GM13976 (cell line): ENCODE data around the gene WWC1.
A peak's percentile ranks its signal among the peaks of the same experiment; 100 is the strongest.

Source experiments
- DNase-seq: peaks from one replicate; pipeline ENCODE4 v3.0.0; 2012; ENCODE audit warnings: low spot score
- in situ Hi-C: fragments of 300-500 bp; cut with MboI; formaldehyde crosslinking; loops from one replicate; pipeline ENCODE4 v1.12.0; 2022; ENCODE audit warnings: low sequenced_read_pairs, mixed read lengths, inconsistent platforms; ENCODE audit not compliant: unreplicated experiment
- TF ChIP-seq, protein P1 (sequence below): IDR thresholded peaks from 2 replicates; pipeline ENCODE4 v1.5.1; 2012; ENCODE audit warnings: borderline replicate concordance, mild to moderate bottlenecking; ENCODE audit not compliant: insufficient read depth; ENCODE audit errors: extremely low read depth, missing control alignments, control extremely low read depth

Gene WWC1

DNA sequence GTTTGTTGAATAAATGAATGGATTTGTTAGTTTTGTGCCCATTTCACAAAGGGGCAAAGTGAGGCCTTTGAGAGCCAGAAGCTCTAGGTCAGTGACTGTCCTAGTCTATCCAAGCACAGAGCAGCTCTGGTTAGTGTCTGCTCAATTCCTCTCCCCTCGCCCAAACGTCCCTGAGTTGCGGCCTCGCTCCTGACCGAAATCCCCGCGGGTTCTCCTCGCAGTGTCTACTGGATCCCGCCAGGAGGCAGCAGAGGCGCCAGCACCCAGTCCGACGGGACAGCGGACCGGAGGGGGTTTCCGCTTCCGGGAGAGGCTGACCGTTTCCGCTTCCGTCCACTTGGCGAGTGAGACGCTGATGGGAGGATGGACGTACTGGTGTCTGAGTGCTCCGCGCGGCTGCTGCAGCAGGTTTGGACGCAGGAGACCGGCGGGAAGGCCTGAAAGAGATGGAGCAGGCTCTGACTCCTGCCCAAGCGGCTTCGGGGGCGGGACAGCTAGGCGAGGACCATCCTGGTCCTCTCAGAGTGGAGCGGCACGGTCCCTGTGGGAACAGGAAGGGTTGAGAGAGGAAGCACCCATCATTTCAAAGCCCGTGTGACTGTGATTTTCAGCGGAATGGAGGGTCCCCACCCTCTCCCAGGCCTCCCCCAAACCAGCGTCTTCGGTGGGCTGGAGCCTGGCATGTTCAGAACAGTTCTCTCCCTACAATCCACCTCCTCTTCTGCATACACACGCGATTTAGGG, 194.9 kb downstream of the WWC1 start, which contains the start of gene RARS1:
RARS1 (plus strand) TSS at position 336 of the 744 bp plus-strand sequence; CDS start at position 364, 28 bp downstream.
- TF ChIP-seq, protein P1, sequence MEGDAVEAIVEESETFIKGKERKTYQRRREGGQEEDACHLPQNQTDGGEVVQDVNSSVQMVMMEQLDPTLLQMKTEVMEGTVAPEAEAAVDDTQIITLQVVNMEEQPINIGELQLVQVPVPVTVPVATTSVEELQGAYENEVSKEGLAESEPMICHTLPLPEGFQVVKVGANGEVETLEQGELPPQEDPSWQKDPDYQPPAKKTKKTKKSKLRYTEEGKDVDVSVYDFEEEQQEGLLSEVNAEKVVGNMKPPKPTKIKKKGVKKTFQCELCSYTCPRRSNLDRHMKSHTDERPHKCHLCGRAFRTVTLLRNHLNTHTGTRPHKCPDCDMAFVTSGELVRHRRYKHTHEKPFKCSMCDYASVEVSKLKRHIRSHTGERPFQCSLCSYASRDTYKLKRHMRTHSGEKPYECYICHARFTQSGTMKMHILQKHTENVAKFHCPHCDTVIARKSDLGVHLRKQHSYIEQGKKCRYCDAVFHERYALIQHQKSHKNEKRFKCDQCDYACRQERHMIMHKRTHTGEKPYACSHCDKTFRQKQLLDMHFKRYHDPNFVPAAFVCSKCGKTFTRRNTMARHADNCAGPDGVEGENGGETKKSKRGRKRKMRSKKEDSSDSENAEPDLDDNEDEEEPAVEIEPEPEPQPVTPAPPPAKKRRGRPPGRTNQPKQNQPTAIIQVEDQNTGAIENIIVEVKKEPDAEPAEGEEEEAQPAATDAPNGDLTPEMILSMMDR, result peak; percentile 95
- in situ Hi-C loops, result no loop called here
- DNase-seq, result peak; percentile 96

DNA sequence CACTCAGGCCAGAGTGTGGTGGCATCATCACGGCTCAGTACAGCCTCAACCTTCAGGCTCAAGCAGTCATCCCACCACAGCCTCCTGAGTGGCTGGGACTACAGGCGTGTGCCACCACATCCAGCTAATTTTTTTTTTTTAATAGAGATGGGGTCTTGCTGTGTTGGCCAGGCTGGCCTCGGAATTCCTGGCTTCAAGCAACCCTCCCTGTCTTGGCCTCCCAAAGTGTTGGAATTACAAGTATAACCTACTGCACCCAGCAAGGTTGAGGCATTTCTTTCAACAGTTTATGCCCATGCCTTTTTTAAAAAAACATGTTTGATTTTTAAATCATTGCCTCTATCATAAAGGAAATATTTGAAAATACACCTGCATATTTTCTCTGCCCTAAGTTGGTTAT, 197.6 kb downstream of the WWC1 start:
- TF ChIP-seq, protein P1, result no peak
- DNase-seq, result no peak
- in situ Hi-C loops, result no loop called here

DNA sequence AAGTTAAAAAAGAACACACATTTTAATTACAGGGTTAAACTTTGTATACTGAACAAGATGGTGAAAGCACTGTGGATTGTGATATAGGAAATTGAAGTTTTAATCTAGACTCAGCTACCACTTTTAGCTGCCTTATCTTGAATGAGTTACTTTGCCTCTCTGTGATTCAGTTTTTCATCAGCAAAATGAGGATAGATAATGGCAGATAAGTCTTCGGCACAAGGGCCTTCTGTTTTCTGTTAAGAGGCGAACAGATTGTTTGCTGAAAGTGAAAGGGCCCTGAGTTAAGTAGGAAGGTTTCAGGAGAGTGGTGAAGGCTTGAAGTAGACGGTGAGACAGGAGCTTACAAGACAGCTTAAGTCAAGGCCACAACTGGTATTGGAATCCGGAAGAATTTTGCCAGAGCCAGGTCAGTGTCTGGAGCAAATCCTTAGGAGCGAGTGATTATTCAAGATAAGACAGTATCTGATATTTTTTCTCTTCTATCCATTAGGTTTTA, 202.7 kb downstream of the WWC1 start:
- no peak for DNase-seq
- in situ Hi-C loops, result no loop called here
- TF ChIP-seq, protein P1, result no peak

DNA sequence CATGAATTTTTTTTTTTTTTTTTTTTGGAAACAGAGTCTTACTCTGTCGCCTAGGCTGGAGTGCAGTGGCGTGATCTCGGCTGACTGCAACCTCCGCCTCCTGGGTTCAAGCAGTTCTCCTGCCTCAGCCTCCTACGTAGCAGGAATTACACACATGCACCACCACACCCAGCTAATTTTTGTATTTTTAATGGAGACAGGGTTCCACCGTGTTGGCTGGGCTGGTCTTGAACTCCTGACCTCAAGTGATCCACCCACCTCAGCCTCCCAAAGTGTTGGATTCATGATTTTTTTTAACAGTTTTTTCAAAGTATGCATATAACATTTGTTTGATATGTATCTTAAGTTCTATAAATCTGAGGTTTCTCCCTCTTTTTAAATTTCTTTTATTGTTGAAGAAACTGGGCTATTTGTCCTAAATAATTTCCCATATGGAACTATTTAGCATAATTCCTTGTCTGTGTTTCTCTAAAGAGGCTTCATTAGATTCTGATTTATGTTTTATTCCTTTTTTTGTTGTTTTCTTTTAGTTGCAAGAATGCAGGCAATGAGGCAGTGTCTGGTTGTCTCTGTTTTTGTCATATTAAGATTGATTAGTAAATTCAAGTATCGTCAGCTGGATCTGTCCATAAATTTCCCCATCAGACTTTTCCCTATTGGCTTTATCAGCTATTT, 211.3 kb downstream of the WWC1 start:
- DNase-seq, result no peak
- in situ Hi-C loops, result no loop called here
- TF ChIP-seq, protein P1, result no peak

DNA sequence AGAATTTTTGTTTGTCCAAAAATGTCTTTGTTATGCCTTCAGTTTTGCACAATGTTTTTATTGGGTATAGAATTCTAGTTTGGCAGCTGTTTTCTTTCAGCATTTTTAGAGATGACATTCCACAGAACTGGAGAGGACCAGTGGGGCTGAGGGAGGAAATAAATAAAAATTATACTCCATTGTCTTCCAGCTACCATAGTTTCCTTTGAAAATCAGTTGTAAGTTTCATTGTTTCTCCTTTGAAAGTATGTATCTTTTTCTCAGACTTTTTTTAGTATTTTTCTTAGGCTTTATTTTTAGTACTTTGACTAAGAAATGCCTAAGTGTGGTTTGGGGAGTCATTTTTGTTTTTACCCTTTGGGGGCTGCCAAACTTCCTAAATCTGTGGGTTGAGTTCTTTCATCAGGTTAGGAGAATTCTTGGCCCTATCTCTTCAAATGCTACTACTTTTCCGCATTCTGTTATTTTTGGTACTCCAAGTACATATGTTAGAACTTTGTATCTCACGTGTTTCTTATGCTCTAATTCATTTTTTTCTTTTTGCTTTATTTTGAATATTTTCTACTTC, 222.5 kb downstream of the WWC1 start:
- in situ Hi-C loops, result no loop called here
- no peak for DNase-seq
- TF ChIP-seq, protein P1, result no peak
